Measurements from ENCODE around the gene TMEM31.

TMEM31 gene

DNA sequence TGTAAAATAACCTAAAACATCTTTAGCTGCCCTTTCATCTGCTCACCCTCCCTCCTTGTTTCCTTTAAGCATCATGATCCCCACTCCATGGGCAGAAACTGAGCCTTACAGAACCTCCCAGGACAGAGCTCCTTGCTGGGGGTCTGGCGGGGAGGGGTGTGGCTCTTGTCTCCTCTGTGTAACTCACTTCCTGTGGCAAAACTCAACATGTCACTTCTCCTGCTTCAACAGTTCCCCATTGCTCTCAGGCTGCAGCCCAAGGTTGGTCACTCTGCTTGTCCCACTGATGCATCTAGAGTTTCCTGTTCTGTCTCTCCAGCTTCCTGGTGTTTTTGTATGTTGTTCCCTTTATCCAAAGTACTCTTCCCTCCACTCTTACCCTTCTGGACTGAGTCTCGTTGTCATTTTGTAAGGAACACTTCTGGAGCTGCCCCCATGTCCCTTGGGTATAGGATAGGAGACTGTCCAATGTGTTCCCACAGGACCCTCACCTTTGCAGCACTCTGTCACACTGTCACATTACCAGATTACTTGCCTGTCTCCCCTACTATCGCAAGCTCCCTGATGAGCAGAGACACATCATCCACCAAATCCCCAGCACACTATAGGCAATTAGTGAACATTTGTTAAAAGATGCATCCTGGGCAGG, 19.6 kb downstream of the TMEM31 start:
- Histone ChIP-seq H3K36me3 (no peaks in the 10 kb centered on the region), H3K27me3 (ENCODE audit: insufficient read depth, low read depth, severe bottlenecking) (peaks cover 27% of the 10 kb centered on the region), H3K27ac (no peak overlapping the region), H3K9me3 (ENCODE audit: severe bottlenecking) (no peaks in the 10 kb centered on the region), H3K4me3 (ENCODE audit: low read depth, low read length) (no peak overlapping the region)
- DNase-seq, result no peak
- TF ChIP-seq, protein P1, sequence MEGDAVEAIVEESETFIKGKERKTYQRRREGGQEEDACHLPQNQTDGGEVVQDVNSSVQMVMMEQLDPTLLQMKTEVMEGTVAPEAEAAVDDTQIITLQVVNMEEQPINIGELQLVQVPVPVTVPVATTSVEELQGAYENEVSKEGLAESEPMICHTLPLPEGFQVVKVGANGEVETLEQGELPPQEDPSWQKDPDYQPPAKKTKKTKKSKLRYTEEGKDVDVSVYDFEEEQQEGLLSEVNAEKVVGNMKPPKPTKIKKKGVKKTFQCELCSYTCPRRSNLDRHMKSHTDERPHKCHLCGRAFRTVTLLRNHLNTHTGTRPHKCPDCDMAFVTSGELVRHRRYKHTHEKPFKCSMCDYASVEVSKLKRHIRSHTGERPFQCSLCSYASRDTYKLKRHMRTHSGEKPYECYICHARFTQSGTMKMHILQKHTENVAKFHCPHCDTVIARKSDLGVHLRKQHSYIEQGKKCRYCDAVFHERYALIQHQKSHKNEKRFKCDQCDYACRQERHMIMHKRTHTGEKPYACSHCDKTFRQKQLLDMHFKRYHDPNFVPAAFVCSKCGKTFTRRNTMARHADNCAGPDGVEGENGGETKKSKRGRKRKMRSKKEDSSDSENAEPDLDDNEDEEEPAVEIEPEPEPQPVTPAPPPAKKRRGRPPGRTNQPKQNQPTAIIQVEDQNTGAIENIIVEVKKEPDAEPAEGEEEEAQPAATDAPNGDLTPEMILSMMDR (IDR thresholded peaks at IDR 0.05; ENCODE audit: low read depth, low read length), result no peak

DNA sequence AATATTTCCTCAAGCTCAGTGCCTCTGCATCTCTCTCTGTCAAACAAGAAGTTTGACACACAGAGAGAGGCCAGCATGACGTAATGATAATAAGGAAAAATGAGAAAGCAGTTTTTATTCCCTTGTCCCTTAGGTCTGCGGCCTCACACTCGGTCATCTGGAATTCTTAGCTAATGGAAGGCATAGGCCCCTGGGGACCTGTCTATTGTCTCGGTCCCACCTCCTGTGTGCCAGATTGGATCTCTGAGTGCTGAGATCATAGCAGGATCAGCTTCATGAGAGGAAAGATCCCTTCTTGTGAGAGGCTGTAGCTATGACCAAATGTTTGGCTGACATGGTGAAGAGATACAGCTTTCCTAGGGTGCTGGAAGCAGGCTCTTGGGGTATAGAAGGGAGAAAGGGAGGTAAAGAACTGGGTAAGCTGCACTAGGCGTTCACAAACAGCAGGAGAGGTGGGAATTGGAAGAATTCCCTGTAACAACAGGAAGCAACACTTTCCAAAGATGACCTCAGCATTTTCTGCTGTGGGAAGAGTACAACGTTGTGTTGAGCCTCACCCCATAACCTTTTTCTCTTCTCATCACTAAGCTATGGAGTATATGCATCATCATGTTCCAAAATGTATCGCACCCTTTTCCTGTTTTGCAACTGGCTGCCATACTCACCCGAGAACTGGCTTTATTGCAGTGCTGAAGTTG, 20.2 kb downstream of the TMEM31 start:
- Histone ChIP-seq H3K36me3 (no peaks in the 10 kb centered on the region), H3K9me3 (ENCODE audit: severe bottlenecking) (no peaks in the 10 kb centered on the region), H3K27ac (no peak overlapping the region), H3K4me3 (ENCODE audit: low read depth, low read length) (no peak overlapping the region), H3K27me3 (ENCODE audit: insufficient read depth, low read depth, severe bottlenecking) (peaks cover 20% of the 10 kb centered on the region)
- no peak for DNase-seq
- TF ChIP-seq, protein P1 (IDR thresholded peaks at IDR 0.05; ENCODE audit: low read depth, low read length), result no peak

DNA sequence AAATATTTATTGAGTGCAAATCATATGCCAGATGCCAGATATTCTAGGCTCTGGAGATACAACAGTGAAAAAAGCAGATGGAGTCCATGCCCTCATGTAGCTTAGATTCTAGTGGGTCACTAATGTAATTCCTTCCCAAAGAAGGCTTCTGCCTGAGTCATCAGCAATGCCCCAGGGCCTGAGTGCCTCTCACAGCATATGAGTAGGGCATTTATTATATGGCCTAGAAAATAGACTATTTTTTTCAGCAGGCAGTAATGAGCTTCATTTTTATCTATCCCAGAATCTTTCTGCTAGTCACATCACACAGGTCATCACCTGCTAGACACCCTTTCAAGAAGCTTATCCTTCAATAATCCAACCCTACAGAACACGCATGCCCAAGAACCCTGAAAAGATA, 22.3 kb downstream of the TMEM31 start:
- Histone ChIP-seq H3K4me3 (ENCODE audit: low read depth, low read length) (no peak overlapping the region), H3K36me3 (no peaks in the 10 kb centered on the region), H3K27ac (no peak overlapping the region), H3K9me3 (ENCODE audit: severe bottlenecking) (no peaks in the 10 kb centered on the region), H3K27me3 (ENCODE audit: insufficient read depth, low read depth, severe bottlenecking) (peaks cover 16% of the 10 kb centered on the region)
- no peak for DNase-seq
- TF ChIP-seq, protein P1 (IDR thresholded peaks at IDR 0.05; ENCODE audit: low read depth, low read length), result no peak

DNA sequence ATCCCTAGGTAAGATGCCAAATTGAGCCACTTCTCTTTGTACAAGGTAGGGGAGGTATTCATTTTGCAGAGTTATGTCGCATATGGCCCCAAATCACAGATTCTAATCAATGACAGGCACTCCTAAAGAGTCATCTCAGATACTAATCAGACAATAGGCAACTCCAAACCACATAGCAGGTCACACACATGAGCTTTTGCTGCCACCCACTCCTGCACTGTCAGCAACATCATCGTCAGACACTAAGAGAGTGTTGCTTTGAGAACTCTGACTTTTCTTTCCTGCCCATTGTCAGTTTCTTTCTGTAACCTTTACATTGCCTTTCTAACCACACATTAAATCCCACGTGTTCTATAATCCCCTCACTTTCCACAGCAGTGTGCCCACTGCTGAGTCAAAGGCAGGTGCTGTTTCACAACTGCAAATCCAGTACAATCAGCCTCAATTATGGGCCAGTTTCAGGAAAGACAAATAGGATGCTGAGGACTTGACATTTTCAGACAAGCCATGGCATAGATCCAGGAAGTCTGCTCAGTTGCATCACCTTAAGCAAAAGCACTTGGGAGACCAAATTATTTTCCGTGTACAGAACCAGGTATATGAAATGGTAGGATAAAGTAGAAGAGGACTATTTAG, 23.5 kb downstream of the TMEM31 start:
- no peaks in the 10 kb centered on the region for H3K9me3 ChIP-seq (ENCODE audit: severe bottlenecking)

DNA sequence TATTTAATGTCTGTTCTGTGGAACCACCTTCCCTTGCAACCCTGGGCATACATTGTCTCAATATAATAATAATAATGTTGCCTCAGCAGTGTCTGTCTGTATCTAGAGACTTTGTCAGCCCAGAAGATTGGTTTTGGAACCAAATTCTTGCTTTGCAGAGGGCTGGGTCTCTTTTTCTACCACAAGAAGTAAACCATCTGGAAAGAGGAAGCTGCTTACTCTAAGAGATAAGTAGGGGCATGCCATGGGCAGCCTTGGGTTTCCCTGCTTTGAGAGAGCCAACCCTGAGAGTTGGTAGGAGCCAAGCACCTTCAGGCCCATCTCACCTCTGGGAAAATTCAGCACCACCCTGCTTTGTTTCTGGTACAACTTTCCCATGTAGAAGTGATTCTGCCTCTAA, 27.0 kb downstream of the TMEM31 start:
- no peak for DNase-seq
- no peak overlapping the region for H3K27ac ChIP-seq
- peaks cover 13% of the 10 kb centered on the region for H3K27me3 ChIP-seq (ENCODE audit: insufficient read depth, low read depth, severe bottlenecking)
- no peak overlapping the region for H3K4me3 ChIP-seq (ENCODE audit: low read depth, low read length)
- no peaks in the 10 kb centered on the region for H3K9me3 ChIP-seq (ENCODE audit: severe bottlenecking)
- TF ChIP-seq, protein P1 (IDR thresholded peaks at IDR 0.05; ENCODE audit: low read depth, low read length), result no peak
- no peaks in the 10 kb centered on the region for H3K36me3 ChIP-seq

More for the DNA sequence above, 23.5 kb downstream of the TMEM31 start:
- TF ChIP-seq, protein P1 (IDR thresholded peaks at IDR 0.05; ENCODE audit: low read depth, low read length), result no peak
- no peaks in the 10 kb centered on the region for H3K36me3 ChIP-seq
- no peak overlapping the region for H3K4me3 ChIP-seq (ENCODE audit: low read depth, low read length)
- H3K27ac ChIP-seq, result no peak overlapping the region
- no peak for DNase-seq
- peaks cover 17% of the 10 kb centered on the region for H3K27me3 ChIP-seq (ENCODE audit: insufficient read depth, low read depth, severe bottlenecking)

Data from WERI-Rb-1 (cell line).